ENCODE results near the gene LRRC56.

The LRRC56 gene

DNA sequence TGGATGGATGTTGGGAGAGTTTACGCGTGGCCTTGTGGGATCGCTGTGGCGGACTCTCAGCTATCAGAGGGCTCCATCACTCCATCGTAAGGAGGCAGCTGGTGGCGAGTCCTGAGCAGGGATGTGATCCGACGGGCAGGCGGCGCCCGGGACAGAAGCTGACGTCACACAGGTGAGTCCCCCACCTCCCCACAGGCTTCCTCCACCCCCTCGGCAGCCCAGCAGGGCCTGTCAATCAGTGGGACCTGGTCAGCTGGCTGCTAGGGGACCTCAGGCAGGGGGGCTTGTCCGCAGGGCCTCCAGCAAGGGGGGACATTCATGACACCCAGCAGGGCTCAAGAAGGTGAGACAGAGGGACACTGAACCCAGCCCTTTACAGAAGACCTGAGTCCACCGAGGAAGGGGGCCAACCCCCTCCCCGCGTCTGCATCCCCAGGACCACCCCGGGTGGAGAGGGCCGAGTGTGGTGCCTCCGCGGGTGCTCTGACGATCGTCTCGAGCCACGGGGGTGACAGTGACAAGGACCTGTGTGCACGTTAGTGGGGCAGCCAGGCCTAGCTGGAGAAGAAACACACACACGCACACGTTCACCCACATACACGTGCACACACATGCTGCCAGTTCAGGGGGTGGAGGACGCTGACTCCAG is 9.0 kb upstream of the LRRC56 start:
- no peak for DNase-seq

DNA sequence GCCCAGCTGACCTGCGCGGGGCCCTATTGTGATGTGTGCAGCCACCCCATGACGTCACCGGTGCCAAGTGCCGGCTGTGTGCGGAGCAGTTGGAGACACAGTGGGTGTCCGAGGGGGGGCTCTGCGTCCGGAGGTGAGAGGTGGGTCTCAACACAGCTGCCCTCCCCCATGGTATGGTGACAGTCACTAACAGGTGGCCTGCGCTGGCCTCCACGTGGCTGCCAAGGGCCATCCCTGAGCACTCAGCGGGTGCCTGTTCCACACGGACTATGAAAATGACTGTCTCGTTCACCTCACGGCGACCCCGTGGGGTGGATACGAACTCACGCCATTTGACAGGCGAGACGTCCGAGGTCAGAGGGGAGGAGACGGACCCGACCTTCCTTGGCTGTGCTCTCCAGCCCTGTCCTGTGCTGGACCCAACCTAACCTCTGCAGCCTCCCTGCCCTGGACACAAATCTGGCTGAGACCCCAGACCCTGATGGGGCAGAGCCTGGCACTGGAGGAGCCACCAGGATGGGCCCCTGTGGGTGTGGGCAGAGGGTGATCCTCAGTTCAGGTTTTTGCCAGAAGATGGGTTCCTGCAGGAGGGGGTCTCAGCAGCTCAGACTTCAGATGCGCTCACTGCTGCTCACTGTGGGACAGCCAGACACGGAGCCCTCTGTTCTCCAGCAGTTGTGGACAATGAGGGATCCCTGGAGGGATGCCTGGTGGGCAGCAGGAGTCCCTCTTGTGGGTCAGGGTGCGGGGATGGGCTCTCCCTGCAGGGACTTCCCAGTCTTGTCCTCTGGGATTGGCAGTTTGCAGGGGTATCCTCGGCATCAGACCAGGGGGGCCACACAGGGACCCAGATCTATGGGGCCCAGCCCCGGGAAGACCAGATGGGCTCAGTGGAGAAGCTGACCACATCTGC is 8.3 kb upstream of the LRRC56 start:
- no peak for DNase-seq

DNA sequence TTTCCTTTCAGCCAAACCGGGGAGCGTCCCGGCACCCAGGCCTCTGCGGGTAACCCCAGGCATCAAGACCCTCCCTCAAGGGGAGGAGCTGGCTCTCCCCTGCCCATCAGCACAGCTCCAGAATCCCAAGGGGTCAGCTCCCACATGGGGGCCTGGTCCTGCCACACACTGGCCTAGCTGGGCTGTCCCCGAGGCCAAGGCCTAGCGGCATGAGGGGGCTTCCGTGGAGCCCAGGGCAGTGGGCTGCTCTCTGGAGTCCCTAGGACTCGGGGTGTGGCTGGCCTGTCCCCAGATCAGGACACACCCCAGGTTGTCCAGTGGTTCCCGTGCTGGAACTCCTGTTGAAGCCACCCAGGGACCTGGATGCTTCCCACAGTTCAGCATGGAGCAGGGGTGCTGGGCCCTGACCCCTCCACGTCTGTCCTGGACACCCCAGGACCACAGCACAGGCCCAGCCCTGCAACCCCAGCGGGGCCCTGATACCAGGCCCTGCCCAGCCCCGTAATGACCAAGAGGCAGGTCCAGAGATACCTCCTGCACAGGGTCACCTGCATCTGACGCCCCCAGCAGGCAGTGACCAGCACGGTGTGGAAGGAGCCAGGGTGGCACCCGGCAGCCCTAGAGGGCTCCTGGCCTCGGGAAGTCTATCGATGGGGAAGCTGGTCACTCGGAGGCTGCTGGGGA is 7.5 kb upstream of the LRRC56 start:
- DNase-seq, result no peak

DNA sequence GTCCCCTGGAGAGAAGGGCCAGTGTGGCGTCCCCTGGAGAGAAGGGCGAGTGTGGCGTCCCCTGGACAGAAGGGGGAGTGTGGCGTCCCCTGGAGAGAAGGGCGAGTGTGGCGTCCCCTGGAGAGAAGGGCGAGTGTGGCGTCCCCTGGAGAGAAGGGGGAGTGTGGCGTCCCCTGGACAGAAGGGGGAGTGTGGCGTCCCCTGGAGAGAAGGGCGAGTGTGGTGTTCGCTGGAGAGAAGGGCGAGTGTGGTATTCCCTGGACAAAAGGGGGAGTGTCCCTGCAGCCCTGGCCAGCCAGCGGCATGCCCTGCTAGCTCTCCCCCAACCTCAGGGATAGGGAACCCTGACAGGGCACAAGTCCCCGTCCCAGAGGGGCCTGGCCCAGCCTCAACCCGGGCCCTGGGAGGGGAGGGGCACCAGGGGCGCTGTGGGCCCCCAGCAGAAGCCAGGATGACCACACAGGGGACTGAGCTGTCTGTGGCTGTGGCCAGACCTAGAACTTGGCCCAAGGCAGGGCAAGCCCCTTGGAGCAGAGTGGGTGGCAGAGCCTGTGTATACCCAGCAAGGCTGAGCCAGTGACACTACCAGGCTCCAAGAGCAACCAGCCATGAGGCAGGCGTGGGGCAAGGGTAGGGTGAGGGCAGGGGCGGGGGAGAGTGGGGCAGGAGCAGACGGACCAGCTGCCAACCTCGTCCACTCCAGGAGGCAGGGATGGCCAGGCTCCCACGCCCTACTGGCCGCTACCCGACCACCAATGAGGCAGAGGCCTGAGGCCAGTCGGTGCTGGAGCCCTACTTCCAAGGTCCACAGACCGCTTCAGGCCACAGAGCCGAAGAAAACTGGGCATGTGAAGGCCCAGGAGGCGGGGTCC is 6.1 kb upstream of the LRRC56 start:
- no peak for DNase-seq

DNA sequence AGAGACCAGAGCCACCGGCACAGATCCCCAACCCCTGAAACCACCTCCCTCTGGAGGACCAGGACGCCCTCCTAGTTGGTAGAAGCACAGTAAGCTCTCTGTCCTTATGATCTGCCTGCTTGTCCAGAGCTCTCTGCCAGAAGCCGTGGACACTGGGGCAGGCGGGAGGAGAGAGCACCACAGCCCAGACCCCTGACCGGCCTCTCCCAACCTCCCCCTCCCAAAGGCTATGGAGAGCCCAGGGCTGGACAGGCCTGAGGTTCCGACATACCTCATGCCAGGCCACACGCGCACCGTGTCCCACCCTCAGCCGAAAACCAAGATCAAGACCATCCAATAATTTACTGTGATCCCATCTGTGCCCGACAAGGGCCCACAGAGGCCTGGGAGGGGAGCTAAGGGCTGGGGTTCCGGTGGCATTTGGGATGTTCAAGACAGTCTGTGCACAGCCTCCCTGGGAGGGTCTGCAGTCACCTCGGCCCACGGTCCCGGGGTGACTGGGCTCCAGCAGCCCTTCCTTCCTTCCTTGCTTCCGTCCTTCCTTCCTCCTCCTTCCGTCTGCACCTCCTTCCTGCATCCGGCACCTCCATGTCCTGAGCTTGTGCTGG is 5.3 kb upstream of the LRRC56 start:
- no peak for DNase-seq

DNA sequence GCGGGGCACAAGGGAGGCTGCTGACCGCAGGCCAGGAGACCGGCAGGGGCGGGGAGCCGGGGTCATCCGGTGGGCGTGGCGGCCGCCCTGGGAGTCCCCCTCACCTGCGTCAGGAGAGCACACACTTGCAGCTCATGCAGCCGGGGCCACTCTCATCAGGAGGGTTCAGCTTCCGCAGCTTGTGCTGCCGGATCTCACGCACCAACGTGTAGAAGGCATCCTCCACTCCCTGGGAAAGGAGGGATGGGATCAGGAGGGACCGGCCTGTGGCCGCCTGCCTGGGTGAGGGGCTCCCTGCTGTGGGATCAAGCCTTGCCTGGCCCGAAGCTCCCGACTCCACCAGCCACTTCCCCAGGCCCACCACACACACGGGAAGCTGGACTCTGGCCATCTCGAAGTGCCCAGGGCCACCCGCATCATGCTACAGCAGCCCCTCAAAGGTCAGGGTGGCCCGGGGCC is 4.8 kb upstream of the LRRC56 start:
- no peak for DNase-seq

DNA sequence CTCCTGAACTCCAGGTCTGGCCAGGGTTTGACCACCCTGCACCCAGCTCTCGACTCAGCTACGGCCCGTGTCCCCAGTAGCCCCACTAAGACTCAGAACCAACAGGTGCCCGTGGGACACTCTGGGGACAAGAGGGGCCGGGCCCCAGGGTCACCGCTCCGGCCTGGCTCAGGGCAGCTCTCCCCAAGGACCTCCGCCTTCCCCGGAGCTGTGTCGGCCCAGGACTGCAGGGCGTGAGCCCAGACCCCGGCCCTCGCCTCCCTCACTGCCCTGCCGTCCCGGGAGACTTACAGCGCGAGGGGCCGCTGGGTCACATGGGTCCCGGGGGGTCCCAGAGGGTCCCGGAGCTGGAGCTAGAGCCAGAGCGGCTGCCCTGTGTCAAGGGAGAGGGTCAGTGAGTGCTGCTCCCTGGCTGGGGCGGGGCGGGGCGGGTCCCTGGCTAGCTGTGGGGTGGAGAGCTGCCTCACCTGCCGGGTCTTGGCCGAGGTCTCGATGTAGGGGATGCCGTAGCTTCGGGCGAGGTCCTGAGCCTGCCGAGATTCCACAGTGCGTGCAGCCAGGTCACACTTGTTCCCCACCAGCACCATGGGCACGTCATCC is 4.2 kb upstream of the LRRC56 start:
- no peak for DNase-seq

DNA sequence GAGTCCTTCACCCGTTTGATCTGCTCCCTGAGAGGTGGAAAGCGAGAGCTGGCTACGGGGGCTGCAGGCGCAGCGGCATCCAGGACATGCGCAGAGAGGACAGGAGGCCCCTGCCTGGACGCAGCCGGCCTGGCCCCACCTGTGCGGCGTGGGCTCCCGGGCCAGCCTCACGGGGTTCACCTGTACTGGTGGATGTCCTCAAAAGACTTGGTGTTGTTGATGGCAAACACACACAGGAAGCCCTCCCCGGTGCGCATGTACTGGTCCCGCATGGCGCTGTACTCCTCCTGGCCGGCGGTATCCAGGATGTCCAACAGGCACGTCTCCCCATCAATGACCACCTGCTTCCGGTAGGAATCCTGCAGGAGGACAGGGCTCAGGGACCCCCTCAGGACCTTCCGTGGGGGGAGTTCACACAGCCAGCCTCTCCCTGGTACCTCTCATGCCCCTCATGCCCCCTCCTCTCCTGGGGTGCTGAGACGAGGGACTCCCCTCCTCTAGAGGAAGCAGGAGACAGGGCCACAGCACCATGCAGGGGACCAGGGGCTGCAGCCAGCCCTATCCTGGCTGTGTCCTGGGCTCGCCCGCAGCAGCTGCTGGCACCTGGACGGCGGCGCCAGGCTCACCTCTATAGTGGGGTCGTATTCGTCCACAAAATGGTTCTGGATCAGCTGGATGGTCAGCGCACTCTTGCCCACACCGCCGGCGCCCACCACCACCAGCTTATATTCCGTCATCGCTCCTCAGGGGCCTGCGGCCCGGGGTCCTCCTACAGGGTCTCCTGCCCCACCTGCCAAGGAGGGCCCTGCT is 3.5 kb upstream of the LRRC56 start:
- DNase-seq, result no peak

DNA sequence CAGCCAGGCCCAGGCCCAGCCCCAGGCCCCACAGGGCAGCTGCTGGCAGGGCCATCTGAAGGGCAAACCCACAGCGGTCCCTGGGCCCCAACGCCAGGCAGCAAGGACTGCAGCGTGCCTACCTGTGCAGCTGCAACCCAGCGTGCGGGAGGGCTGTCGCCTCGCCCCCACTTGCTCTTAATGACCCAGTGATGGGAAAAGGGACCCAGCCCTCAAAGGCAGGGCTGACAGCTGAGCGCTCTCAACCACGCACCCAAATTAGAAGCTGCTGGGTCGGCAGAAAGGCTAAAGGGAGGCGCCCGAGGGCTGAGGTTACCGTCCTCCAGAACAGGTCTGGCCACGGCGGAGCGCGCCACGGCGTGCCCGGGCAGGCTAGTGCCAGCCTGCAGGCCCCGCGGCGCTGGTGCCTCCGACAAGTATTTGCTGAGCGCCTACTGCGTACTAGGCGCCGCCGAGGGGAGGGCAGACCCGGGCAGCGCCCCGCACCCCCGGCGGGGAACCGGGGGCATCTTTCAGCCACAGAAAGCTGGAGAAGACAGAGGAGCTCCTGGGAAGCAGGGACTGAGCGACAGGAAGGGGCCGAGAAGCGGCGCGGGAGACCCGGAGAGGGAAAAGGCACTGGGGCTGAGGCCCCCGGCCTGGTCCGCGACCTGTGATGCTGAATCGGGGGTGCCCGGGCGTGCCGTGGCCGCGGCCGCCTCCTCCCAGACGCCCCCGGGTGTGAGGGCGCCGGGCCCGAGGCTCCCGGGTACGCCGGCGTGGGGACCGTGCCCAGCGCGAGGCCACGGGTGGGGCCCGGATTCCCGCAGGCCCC is 2.7 kb upstream of the LRRC56 start:
- DNase-seq, result peak; percentile 7

DNA sequence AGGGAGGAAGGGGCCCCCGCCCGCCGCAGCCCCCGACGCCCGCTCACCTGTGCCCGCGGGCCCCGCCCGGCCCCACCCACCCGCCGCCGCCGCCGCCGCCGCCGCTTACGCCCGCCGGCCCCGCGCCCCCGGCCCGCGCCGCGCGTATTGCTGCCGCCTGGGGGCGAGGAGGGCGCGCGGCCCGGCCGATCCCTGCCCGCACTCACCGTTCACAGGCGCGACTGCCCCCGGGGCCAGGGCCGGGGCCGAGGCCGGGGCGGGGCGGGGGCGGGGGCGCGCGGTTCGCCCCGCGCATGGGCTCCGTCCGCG is 2.2 kb upstream of the LRRC56 start:
- DNase-seq, result no peak

DNA sequence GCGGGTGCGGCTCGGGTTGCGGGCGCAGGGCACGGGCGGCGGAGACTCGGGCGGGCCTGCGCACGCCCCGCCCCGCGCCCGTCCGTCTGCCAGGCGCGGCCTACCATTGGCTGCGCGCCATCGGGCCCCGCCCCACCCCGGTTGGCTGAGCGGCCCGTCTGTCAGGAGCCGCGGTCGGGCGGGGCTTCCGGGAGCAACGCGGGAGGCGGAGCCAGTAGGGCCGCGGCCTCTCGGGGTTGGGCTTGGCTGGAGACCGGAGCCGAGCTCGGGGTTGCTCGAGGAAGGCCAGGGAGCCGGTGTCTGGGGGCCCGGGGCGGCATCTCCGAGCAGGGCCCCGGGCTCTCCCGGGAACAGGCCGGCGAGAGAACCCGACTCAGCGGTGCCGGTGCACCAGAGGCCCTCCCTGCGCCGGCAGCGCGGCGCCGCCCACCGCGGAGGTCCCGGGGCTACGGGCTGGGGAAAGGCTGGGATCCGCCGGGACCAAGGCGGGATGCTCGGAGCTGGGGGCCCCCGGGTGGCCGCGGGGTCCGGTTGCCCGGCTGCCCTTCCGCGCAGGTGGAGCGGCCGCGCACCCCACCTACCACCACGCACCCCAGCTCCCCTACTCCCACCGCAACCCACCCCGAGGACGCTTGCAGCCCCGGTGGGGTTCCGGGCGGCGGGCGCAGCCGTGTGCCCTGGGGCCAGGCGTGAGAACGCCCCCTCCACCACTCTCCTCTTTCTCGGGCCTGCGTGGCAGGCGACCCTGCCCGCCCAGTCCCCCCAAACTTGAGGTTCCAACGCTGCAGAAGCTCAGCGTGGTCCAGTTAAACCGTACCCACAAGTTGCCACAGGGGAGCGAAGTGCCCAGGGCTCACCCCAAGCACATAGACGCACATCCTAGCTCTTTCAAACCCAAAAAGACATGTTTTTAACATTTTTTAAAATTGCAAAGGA is 1.5 kb upstream of the LRRC56 start, which contains the start of gene HRAS:
HRAS (minus strand) TSS at position 58 of the 936 bp plus-strand sequence.
- DNase-seq, result peak; percentile 52

DNA sequence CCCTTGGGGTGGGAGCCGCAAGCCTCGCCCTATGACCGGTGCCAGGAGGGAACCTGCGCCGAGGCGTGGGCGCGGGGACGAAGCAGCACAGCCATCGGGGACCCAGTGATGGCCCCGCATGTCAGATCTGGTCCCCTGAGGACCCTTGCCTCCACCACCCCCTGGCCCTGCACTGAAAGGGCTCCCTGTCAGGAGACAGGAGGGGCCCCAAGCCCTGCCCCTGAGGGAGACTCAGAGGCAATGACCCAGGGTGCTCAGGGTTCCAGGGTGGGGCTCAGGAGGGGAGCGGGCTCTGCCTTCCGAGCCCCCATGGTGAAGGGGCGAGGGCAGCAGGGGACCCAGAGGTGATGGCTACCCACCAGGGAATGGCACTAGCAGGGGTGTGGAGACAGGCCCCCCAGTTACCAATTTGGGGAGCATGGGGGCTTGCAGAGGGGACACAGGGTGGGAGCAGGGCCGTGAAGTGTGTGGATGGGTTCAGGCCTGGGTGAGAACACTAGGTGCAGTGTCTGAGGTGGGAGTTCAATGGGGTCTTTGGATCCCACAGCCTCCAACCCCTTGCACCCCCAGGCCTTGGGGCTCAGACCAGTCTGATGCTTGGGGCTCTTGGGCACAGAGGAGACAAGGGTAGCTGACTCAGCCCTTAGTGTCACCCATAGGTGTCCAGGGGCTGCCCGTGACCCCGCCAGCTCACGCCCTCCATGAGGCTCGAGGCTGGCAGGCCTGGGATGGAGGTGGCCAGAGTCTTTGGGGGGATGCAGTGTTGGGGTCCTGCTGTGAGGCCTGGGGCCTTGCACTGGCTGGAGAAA is 499 bp downstream of the LRRC56 start:
- DNase-seq, result no peak

DNA sequence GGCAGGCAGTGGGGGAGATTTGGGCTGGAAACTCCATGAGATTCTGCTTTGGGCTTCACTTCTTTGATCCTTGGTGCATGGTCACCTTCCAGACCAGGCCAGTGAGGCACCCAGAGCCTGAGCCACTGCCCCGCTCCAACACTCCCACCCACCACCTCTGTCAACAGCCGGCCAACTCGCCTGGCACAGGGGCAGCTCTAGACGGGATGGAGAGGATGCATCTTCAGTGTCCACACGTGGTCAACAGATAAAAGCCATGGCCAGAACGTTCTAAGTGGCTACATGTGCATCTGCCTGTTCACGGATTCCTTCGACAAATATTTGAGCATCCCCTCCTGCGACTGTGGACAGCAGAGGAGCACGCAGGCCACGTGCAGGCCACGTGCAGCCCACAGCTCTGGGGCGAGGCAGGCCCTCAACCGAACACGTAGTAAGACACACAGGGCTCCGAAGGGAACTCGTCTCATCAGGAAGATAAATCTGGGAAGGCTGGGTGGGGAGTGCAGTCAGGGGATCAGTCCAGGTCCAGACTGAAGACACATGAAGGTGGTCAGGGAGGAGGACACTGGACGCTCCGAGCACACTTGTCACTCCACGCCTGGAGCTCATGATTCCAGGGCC is 1.2 kb downstream of the LRRC56 start:
- DNase-seq, result no peak

DNA sequence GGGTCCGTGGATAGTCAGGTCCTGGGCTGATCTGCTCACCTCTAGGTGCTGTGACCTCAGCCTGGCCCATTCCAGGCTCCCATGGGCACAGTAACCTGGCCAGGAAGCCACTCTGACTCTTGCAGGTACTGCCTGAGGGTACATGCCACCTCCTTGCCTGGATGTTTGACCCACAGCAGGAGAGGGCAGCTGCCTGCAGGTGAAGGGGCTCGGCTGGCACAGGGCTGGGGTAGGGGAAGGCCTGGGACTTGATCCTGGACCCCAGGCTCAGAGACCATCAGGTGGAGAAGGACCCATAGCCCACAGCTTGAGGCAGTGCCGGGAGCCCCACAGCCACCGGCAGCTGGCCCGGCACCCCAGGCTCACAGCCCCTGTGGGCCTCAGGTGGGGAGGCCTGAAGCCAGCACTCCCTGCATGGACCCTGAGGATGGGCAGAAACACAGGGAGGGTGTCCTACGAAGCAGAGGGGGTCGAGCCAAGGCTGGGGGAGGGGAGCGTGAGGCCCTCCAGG is 2.7 kb downstream of the LRRC56 start:
- DNase-seq, result no peak

DNA sequence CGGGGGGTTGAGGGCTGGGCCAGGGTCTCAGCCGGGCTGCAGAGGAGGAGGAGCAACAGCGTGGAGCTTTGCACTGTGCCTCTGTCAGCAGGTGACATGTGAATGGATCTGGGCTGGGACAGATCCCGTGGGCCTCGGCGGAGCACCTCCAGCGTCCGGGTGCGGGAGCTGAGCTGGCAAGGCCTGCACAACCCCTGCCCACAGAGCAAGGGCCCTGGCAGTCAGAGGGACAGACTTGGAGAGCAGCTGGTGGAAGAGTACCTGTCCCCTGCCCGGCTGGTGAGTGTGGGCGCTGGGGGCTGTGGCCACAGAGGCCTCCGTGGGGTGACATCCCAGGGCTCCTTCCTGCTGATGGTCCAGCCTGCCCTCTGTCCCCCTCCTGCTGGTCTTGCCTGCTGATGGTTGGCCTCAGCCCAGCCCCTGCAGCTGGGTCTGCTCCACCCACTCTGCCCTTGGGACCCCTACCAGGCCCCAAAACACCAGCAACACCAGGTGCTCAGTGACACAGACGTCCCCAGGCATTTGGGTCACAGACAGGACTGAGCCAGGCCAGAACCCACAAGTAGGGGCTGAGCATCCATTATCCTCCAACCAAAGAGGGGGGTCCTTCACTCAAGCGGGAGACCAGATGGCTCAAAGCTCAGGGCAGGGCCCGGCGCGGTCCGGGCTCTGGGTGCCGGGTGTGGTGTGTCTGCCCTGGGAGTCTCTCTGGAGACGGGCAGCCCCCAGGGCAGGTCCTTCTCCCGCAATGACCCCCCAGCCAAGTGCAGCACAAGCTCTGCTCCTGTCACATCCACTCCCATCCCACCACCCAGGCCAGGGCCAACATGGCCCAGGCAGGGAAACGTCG is 3.5 kb downstream of the LRRC56 start:
- no peak for DNase-seq

DNA sequence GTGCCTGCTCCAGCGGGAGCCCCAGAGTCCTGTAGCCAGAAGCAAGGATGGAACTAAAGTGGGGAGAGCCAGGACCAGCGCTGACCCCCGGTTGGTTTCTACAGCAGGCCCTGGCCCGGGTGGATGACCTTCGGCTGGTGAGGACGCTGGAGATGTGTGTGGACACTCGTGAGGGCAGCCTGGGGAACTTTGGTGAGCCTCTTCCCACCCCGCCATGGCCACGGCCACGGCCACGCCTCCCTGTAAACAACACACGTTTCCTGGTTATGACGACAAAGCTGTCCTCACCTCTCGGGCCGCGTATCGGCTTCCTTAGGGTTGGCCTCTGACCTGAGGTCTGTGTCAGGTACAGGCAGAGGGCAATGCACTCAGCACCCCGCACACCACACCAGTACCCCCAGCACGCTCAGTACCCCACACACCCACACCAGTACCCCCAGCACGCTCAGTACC is 4.1 kb downstream of the LRRC56 start:
- no peak for DNase-seq

All from DMS79 treated with DMSO at 0.1 percent for 48 hours (cell line).